IMR-90 (cell line): ENCODE data around the gene DOCK4. TPM values are rescaled to one million over a fixed set of nuclear protein-coding genes. Genes with fewer than 3 reads are reported as not detected.

Source experiments
- ATAC-seq: fragments of 200-7000 bp; cut with Tn5 transposase; 2 replicates; pipeline ENCODE4 v1.9.1; 2020; ENCODE audit warnings: low read depth, mild to moderate bottlenecking, moderate library complexity
- BruUV-seq: library from RNA; stranded (reverse); fragments of 400-500 nt; replicated peaks from 2 replicates; lab custom pipeline; 2021; lab: Mats Ljungman, UMichigan
- CTCF ChIA-PET: fragments of 300-600 bp; formaldehyde crosslinking; extraction: SDS; loops from one replicate; lab custom pipeline; 2021; ENCODE audit warnings: antibody characterized with exemption; lab: Yijun Ruan, JAX
- POLR2A ChIA-PET: fragments of 300-600 bp; sonication (Branson Sonifier 250); formaldehyde crosslinking; loops from one replicate; lab custom pipeline; 2022; ENCODE audit warnings: antibody characterized with exemption; ENCODE audit not compliant: unreplicated experiment; lab: Charles Lee
- DNase-seq: peaks from one replicate; pipeline ENCODE4 v3.0.0; 2013
- H2AFZ ChIP-seq: replicated peaks from 2 replicates; pipeline ENCODE3; 2013; ENCODE audit warnings: low read length, mild to moderate bottlenecking; ENCODE audit not compliant: poor library complexity
- H2AK5ac ChIP-seq: 2 replicates; pipeline ENCODE4 v1.6.1; 2013; ENCODE audit warnings: low read depth, low read length, inconsistent platforms
- H2AK9ac ChIP-seq: replicated peaks from 2 replicates; pipeline ENCODE3; 2013; ENCODE audit warnings: mild to moderate bottlenecking, low read depth, low read length, moderate library complexity; ENCODE audit not compliant: poor library complexity
- H2BK120ac ChIP-seq: 2 replicates; pipeline ENCODE4 v1.6.1; 2013; ENCODE audit warnings: low read depth, low read length, inconsistent platforms
- H2BK15ac ChIP-seq: 3 replicates; pipeline ENCODE4 v1.6.1; 2013; ENCODE audit warnings: low read depth, low read length, inconsistent platforms
- H2BK20ac ChIP-seq: 2 replicates; pipeline ENCODE4 v1.6.1; 2013; ENCODE audit warnings: low read depth, mild to moderate bottlenecking, inconsistent platforms, low read length, moderate library complexity
- H2BK5ac ChIP-seq: 2 replicates; pipeline ENCODE4 v1.6.1; 2013; ENCODE audit warnings: mild to moderate bottlenecking, low read depth, low read length, inconsistent platforms; ENCODE audit not compliant: poor library complexity, severe bottlenecking
- H3K14ac ChIP-seq: replicated peaks from 2 replicates; pipeline ENCODE4 v1.6.1; 2013; ENCODE audit warnings: low read depth, low read length, inconsistent platforms
- H3K18ac ChIP-seq: 2 replicates; pipeline ENCODE4 v1.6.1; 2013; ENCODE audit warnings: low read depth, low read length, control low read depth
- H3K23ac ChIP-seq: 2 replicates; pipeline ENCODE4 v1.6.1; 2013; ENCODE audit warnings: low read depth, low read length, inconsistent platforms
- H3K27ac ChIP-seq: 2 replicates; pipeline ENCODE4 v1.5.1; 2013; ENCODE audit warnings: mild to moderate bottlenecking, control low read depth, low read length; ENCODE audit not compliant: insufficient read depth
- H3K27me3 ChIP-seq: 2 replicates; pipeline ENCODE4 v1.6.1; 2013; ENCODE audit warnings: low read length; ENCODE audit not compliant: control insufficient read depth, insufficient read depth
- H3K36me3 ChIP-seq: 2 replicates; pipeline ENCODE4 v1.6.1; 2013; ENCODE audit warnings: low read length, mixed read lengths; ENCODE audit not compliant: control insufficient read depth, insufficient read depth
- H3K4ac ChIP-seq: 2 replicates; pipeline ENCODE4 v1.6.1; 2013; ENCODE audit warnings: low read depth, low read length, inconsistent platforms
- H3K4me1 ChIP-seq: 2 replicates; pipeline ENCODE4 v1.6.1; 2013; ENCODE audit warnings: low read length, mixed read lengths; ENCODE audit not compliant: control insufficient read depth, insufficient read depth
- H3K4me2 ChIP-seq: 2 replicates; pipeline ENCODE4 v1.6.1; 2013; ENCODE audit warnings: low read depth, mild to moderate bottlenecking, control low read depth, low read length, moderate library complexity
- H3K4me3 ChIP-seq: 2 replicates; pipeline ENCODE4 v1.5.1; 2013; ENCODE audit warnings: low read depth, mild to moderate bottlenecking, control low read depth, low read length, moderate library complexity; ENCODE audit not compliant: insufficient read depth
- H3K56ac ChIP-seq: 2 replicates; pipeline ENCODE4 v1.6.1; 2013; ENCODE audit warnings: low read length, inconsistent platforms; ENCODE audit not compliant: insufficient read depth; ENCODE audit errors: extremely low read depth
- H3K79me1 ChIP-seq, 2 experiments: 2 replicates each; pipeline ENCODE4 v1.6.1; 2013; ENCODE audit warnings: low read length in 2 of 2, inconsistent platforms in 1 of 2, low read depth in 1 of 2
- H3K9ac ChIP-seq: 2 replicates; pipeline ENCODE4 v1.6.1; 2013; ENCODE audit warnings: low read depth, low read length, control low read depth
- H3K9me1 ChIP-seq: 2 replicates; pipeline ENCODE4 v1.6.1; 2013; ENCODE audit warnings: low read length, inconsistent platforms; ENCODE audit not compliant: insufficient read depth
- H3K9me3 ChIP-seq: 2 replicates; pipeline ENCODE4 v1.6.1; 2013; ENCODE audit warnings: low read length; ENCODE audit not compliant: control insufficient read depth, insufficient read depth
- H4K20me1 ChIP-seq: 2 replicates; pipeline ENCODE4 v1.6.1; 2013; ENCODE audit warnings: low read length, inconsistent platforms; ENCODE audit not compliant: insufficient read depth
- H4K5ac ChIP-seq: 2 replicates; pipeline ENCODE4 v1.6.1; 2013; ENCODE audit warnings: mild to moderate bottlenecking, low read depth, low read length, control low read depth
- H4K8ac ChIP-seq, 2 experiments: 2 replicates each; pipeline ENCODE4 v1.6.1; 2013; ENCODE audit warnings: low read depth in 2 of 2, low read length in 2 of 2, control low read depth in 1 of 2, inconsistent platforms in 1 of 2
- H4K91ac ChIP-seq: 2 replicates; pipeline ENCODE4 v1.6.1; 2013; ENCODE audit warnings: low read depth, low read length, inconsistent platforms; ENCODE audit not compliant: insufficient read depth
- CEBPB ChIP-seq: IDR thresholded peaks from 2 replicates; pipeline ENCODE4 v1.6.1; 2012; ENCODE audit warnings: low read depth, low read length, improper control_type of control experiment
- CHD1 ChIP-seq: IDR thresholded peaks from 2 replicates; pipeline ENCODE4 v1.6.1; 2012; ENCODE audit warnings: low read depth, low read length, improper control_type of control experiment
- ELK1 ChIP-seq: fragments of 150-350 bp; IDR thresholded peaks from 2 replicates; pipeline ENCODE4 v1.6.1; 2016; ENCODE audit warnings: low read depth, mild to moderate bottlenecking, low read length, moderate library complexity, borderline replicate concordance
- FOS ChIP-seq: fragments of 150-350 bp; IDR thresholded peaks from 2 replicates; pipeline ENCODE4 v1.6.1; 2016; ENCODE audit warnings: low read depth, low read length
- MAFK ChIP-seq: IDR thresholded peaks from 2 replicates; pipeline ENCODE4 v1.6.1; 2012; ENCODE audit warnings: low read depth, low read length, improper control_type of control experiment
- MAZ ChIP-seq: IDR thresholded peaks from 2 replicates; pipeline ENCODE4 v1.6.1; 2012; ENCODE audit warnings: low read depth, mild to moderate bottlenecking, low read length, improper control_type of control experiment, moderate library complexity, borderline replicate concordance
- MXI1 ChIP-seq: IDR thresholded peaks from 2 replicates; pipeline ENCODE4 v1.6.1; 2012; ENCODE audit warnings: low read depth, mild to moderate bottlenecking, low read length, moderate library complexity, borderline replicate concordance
- NFE2L2 ChIP-seq: fragments of 150-350 bp; IDR thresholded peaks from 2 replicates; pipeline ENCODE4 v1.6.1; 2016; ENCODE audit warnings: low read depth, mild to moderate bottlenecking, low read length
- RAD21 ChIP-seq: IDR thresholded peaks from 2 replicates; pipeline ENCODE4 v1.6.1; 2012; ENCODE audit warnings: low read length, improper control_type of control experiment
- RCOR1 ChIP-seq: IDR thresholded peaks from 2 replicates; pipeline ENCODE4 v1.6.1; 2012; ENCODE audit warnings: mild to moderate bottlenecking, low read length, improper control_type of control experiment; ENCODE audit not compliant: insufficient replicate concordance
- RFX5 ChIP-seq: IDR thresholded peaks from 2 replicates; pipeline ENCODE4 v1.8.0; 2012; ENCODE audit warnings: low read depth, mild to moderate bottlenecking, low read length, moderate library complexity
- SMC3 ChIP-seq: fragments of 150-350 bp; IDR thresholded peaks from 2 replicates; pipeline ENCODE4 v1.6.1; 2016; ENCODE audit warnings: low read depth, mild to moderate bottlenecking, antibody characterized with exemption, low read length, moderate library complexity
- WGBS, 2 experiments: methylation state at CpG; one replicate each; pipeline versions ENCODE4 v1.1.5 to v1.1.7; 2013; ENCODE audit warnings: missing lambda C conversion rate in 2 of 2; ENCODE audit not compliant: insufficient read length in 1 of 2; ENCODE audit errors: extremely low coverage in 2 of 2; 5-methylcytosine and 5-hydroxymethylcytosine counted together
- dilution Hi-C: fragments of 300-500 bp; cut with HindIII; formaldehyde crosslinking; loops from one replicate; pipeline ENCODE4 v1.14.3; 2018; ENCODE audit warnings: low sequenced_read_pairs; ENCODE audit not compliant: unreplicated experiment
- in situ Hi-C: fragments of 300-500 bp; cut with MboI; formaldehyde crosslinking; loops from 3 replicates; pipeline ENCODE4 v1.14.3; 2019; ENCODE audit warnings: low sequenced_read_pairs, inconsistent platforms, mixed read lengths
- intact Hi-C: fragments of 100-400 bp; cut with micrococcal nuclease; formaldehyde crosslinking; loops from 2 replicates; pipeline ENCODE4 v1.10.0; 2022
- polyA plus RNA-seq, 3 experiments: library from polyadenylated mRNA; depleted of rRNA; stranded (reverse); fragments of >200 nt; gene quantifications; 2 replicates each; pipeline ENCODE4 v1.2.3, GENCODE V29; 2012; ENCODE audit warnings: low replicate concordance in 1 of 3
- total RNA-seq: library from RNA; depleted of rRNA; stranded (reverse); fragments of >200 nt; gene quantifications from 2 replicates; pipeline ENCODE4 v1.2.3, GENCODE V29; 2012
- TF ChIP-seq, protein P1 (sequence below): conservative IDR thresholded peaks from 2 replicates; pipeline ENCODE4 v1.5.1; 2012; ENCODE audit warnings: mild to moderate bottlenecking, low read depth, low read length, improper control_type of control experiment
- TF ChIP-seq, protein P2 (sequence below): fragments of 150-350 bp; IDR thresholded peaks from 2 replicates; pipeline ENCODE4 v1.6.1; 2017; ENCODE audit warnings: mild to moderate bottlenecking, antibody characterized with exemption, low read length, low read depth

DOCK4 gene
- total and polyA plus RNA-seq, 2 of the 4 experiments (the other 2 are of a cell fraction): 4.4 to 12.2 TPM

- ChIA-PET POLR2A (no interaction called here), CTCF (no interaction called here)
- no TSS peak for BruUV-seq
Observed at GRCh38 chr7:111982804-111983203, 223.4 kb downstream of the DOCK4 start.

More at GRCh38 chr7:111982804-111983203, 223.4 kb downstream of the DOCK4 start:
- Histone ChIP-seq H2AFZ (no peak overlapping the region), H3K4ac (no peak overlapping the region), H2AK9ac (no peak overlapping the region), H3K27ac (no peak overlapping the region), H2BK15ac (no peak overlapping the region), H3K4me3 (no peak overlapping the region), H3K18ac (no peak overlapping the region), H2BK120ac (no peak overlapping the region), H2AK5ac (no peak overlapping the region), H3K56ac (no peak overlapping the region), H3K9me1 (no peaks in the 10 kb centered on the region; the same call in none of the 2 replicates), H3K36me3 (peaks cover 16% of the 10 kb centered on the region), H2BK20ac (no peak overlapping the region), H3K9me3 (no peaks in the 10 kb centered on the region), H4K8ac (no peak overlapping the region), H3K23ac (no peak overlapping the region), H3K79me1 (peaks cover 0 to 3% of the 10 kb centered on the region in 2 experiments; a peak in 1 of 4 replicates), H3K14ac (no peak overlapping the region), H4K91ac (no peak overlapping the region), H4K5ac (no peak overlapping the region), H3K27me3 (no peaks in the 10 kb centered on the region), H3K4me1 (peaks cover 3% of the 10 kb centered on the region; the same call in 1 of the 2 replicates), H3K4me2 (no peak overlapping the region), H2BK5ac (no peak overlapping the region), H4K20me1 (no peaks in the 10 kb centered on the region), H3K9ac (no peak overlapping the region)
- peak; percentile 74 for DNase-seq
- intact Hi-C loops (loop anchor here (10.0 kb wide), 1 partner anchor 222 kb away; the partner anchor contains the start of genes DOCK4 and ZNF277), dilution Hi-C loops (no loop called here), in situ Hi-C loops (no loop called here)
- TF ChIP-seq CHD1: no peak
- no peak for TF ChIP-seq MAZ
- no peak for TF ChIP-seq RFX5
- TF ChIP-seq MXI1: no peak
- no peak for TF ChIP-seq RAD21
- TF ChIP-seq, protein P1, sequence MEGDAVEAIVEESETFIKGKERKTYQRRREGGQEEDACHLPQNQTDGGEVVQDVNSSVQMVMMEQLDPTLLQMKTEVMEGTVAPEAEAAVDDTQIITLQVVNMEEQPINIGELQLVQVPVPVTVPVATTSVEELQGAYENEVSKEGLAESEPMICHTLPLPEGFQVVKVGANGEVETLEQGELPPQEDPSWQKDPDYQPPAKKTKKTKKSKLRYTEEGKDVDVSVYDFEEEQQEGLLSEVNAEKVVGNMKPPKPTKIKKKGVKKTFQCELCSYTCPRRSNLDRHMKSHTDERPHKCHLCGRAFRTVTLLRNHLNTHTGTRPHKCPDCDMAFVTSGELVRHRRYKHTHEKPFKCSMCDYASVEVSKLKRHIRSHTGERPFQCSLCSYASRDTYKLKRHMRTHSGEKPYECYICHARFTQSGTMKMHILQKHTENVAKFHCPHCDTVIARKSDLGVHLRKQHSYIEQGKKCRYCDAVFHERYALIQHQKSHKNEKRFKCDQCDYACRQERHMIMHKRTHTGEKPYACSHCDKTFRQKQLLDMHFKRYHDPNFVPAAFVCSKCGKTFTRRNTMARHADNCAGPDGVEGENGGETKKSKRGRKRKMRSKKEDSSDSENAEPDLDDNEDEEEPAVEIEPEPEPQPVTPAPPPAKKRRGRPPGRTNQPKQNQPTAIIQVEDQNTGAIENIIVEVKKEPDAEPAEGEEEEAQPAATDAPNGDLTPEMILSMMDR: no peak
- TF ChIP-seq, protein P2, sequence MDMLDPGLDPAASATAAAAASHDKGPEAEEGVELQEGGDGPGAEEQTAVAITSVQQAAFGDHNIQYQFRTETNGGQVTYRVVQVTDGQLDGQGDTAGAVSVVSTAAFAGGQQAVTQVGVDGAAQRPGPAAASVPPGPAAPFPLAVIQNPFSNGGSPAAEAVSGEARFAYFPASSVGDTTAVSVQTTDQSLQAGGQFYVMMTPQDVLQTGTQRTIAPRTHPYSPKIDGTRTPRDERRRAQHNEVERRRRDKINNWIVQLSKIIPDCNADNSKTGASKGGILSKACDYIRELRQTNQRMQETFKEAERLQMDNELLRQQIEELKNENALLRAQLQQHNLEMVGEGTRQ: no peak
- no peak for TF ChIP-seq ELK1
- TF ChIP-seq MAFK: no peak
- no peak for TF ChIP-seq SMC3
- TF ChIP-seq NFE2L2: no peak
- no peak for TF ChIP-seq FOS
- TF ChIP-seq RCOR1: no peak
- no peak for TF ChIP-seq CEBPB
- no CpG with 5 or more reads among the region's 2 CpGs for WGBS, 2 experiments
- peak; percentile 84 for ATAC-seq
